GM19372 (cell line): ENCODE measurements around the gene ACBD6.

Source experiments
- ATAC-seq: cut with Tn5 transposase; IDR thresholded peaks from one replicate; pipeline ENCODE4 v1.9.1; 2021; ENCODE audit warnings: mild to moderate bottlenecking, low read depth, moderate library complexity; ENCODE audit not compliant: unreplicated experiment

Gene ACBD6

GRCh38 chr1:180380259-180381183 lies 121.9 kb downstream of the ACBD6 start:
- ATAC-seq = no peak

DNA sequence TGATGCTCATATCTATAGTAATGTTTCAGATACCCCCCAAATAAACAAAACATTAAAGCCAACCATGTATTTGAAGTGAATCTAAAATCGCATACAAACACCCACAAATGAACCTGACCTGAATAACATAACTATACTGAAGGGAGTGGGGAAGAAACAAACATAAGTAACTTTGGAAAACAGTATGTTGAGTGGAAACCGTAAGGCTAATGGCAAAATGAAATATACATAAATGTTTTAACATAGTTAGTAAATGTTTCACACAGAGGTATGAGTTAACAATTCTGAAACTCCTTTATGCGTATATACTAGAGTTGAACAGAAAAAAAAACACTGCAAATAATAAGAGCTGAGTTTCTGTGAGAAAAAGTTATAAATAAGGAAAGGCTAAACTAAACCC lies 125.6 kb downstream of the ACBD6 start:
- ATAC-seq = no peak

GRCh38 chr1:180376253-180376652 lies 126.1 kb downstream of the ACBD6 start:
- ATAC-seq = no peak

- ATAC-seq = no peak
Measured at GRCh38 chr1:180372728-180373127, 129.6 kb downstream of the ACBD6 start.

DNA sequence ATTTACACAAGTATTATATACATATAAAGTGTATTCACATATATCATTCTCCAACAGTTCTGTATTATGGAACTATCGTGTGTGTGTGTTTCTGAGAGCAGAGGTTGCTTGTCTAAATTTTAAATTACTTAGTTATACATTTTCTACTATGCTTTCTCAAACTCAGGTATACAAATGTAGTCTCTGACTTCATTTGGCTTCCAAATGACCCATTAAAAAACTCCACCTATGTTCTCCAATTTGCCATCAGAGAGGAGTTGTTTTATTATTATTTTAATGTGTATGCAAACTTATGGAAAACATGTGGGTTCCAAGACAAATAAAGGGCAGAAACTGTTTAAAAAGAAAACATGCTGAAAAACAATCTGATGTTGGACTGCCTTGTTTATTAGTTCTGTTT lies 131.8 kb downstream of the ACBD6 start:
- no peak for ATAC-seq

- ATAC-seq = no peak
Measured at GRCh38 chr1:180370188-180370587, 132.2 kb downstream of the ACBD6 start.

- no peak for ATAC-seq
Measured at GRCh38 chr1:180369061-180369460, 133.3 kb downstream of the ACBD6 start.

- ATAC-seq = no peak
Measured at GRCh38 chr1:180366371-180367068, 135.9 kb downstream of the ACBD6 start.

- no peak for ATAC-seq
Measured at GRCh38 chr1:180365039-180365438, 137.3 kb downstream of the ACBD6 start.

DNA sequence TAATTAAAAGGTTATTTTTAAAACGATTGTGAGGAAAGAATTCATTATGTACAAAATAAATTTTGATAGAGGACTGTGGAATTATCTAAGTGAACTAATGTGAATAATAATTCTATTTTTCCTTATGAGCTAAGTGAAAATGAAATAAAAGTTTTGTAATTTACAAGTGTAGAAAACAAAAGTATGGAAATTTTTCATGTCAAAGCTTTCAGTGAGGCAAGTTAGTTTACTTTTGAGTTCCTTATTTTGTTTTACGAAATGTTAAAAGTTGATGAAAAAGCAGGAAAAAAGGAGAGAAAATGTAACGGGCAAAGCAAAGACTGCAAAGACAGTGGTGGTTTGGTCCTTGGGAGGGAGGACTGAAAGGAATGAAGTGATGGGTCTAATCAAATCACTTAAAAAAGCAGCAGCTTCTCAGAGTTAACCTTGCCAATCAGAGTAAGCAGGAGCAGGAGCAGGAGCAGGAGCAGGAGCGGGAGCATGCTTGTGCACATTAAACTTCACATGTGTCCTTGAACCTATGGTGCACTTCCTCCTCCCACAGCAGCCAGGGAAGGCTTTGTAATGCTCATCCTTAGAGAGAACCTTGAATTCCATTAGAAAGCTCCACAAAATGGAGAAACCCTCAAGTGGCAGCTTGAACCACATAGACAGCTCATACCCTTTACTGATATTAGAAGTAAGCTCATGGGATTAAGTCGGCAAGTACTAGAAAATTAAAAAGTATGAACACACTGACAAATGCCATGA lies 139.0 kb downstream of the ACBD6 start:
- no peak for ATAC-seq

GRCh38 chr1:180360333-180361075 lies 141.9 kb downstream of the ACBD6 start:
- ATAC-seq = no peak

GRCh38 chr1:180358649-180359048 lies 143.7 kb downstream of the ACBD6 start:
- no peak for ATAC-seq

GRCh38 chr1:180353945-180354344 lies 148.4 kb downstream of the ACBD6 start:
- ATAC-seq = no peak

DNA sequence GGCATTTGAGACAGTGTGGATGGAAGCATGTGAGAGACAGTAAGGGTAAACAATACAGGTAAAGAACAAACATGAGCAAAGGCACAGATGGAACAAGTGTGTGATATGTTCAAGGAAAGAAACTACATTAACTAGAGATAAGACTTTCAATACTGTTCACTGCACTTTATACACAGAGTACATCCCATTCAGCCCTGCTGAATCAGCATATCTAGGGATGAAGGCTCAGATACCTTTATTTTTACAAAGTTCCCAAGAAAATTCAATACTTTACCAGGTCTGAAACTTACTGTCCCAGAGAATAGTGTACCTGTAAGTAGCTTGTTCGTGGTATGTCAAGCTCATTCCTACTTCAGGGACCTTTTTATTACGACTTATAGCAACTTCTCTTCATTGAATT lies 149.8 kb downstream of the ACBD6 start:
- ATAC-seq = no peak

GRCh38 chr1:180352021-180352420 lies 150.4 kb downstream of the ACBD6 start:
- no peak for ATAC-seq

- ATAC-seq = no peak
Measured at GRCh38 chr1:180345148-180345547, 157.2 kb downstream of the ACBD6 start.

DNA sequence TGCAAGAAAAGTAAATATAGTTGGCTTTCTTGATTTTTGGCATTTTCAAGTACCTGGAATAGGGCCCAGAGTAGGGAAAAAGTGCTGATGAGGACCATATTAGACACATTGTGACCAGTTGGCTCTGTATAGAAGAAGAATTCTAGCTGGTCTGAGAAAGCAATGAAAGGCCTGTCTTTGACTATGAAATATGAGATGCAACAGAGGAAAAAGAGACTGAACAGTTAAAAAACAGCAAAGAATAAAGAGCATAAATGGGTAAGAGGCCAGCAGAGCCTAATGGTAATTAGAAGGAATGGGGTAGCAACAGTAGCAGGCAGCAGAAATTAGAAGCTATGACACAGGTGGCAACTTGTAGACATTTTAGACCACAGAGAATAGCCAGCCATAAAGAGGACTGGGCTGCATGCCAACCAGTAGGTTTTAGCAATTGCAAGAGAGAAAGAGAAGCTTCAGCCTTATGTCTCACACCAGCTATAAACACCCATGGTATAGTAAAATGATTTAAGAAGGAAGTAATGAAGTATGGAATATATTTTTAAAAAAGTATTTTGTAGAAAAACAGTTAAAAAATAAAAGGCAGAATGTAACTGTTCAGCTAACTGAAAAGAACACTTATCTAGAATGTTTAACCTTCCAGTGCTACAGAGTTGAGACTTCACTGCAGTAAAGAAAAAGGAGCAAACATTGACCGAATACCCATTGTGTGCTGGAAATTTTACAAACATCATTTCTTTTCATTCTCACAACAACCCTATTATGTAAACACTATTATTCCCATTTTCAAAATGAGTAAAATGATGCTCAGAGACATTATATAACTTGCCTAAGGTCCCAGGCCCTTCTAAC lies 158.2 kb downstream of the ACBD6 start:
- no peak for ATAC-seq

DNA sequence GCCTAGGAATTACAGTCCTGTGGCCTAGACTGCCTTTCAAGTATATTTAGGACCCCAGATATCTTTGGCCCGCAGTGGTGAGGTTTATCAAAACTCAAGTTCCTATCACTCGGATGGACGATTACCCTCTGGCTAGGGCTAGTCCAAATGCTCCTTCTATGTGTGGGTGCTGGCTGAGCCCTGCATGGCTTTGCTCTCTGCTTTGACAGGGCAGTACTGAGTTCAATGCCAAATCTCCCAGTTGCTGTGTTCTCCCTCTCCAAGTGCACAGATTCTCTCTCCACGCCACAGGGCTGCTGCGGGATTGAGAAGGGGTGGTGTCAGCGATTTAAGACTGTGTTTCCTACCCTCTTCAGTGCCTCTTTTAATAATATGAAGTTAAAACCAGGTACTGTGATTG lies 175.3 kb downstream of the ACBD6 start:
- no peak for ATAC-seq

- ATAC-seq = no peak
Measured at GRCh38 chr1:180312926-180313325, 189.5 kb downstream of the ACBD6 start.
